GM13976 (cell line): Measurements from ENCODE around the gene EPN1.

ENCODE experiments used
- DNase-seq: peaks from one replicate; pipeline ENCODE4 v3.0.0; 2012; ENCODE audit warnings: low spot score
- in situ Hi-C: fragments of 300-500 bp; cut with MboI; formaldehyde crosslinking; loops from one replicate; pipeline ENCODE4 v1.12.0; 2022; ENCODE audit warnings: low sequenced_read_pairs, mixed read lengths, inconsistent platforms; ENCODE audit not compliant: unreplicated experiment
- TF ChIP-seq, protein P1 (sequence below): IDR thresholded peaks from 2 replicates; pipeline ENCODE4 v1.5.1; 2012; ENCODE audit warnings: borderline replicate concordance, mild to moderate bottlenecking; ENCODE audit not compliant: insufficient read depth; ENCODE audit errors: extremely low read depth, missing control alignments, control extremely low read depth

The EPN1 gene

DNA sequence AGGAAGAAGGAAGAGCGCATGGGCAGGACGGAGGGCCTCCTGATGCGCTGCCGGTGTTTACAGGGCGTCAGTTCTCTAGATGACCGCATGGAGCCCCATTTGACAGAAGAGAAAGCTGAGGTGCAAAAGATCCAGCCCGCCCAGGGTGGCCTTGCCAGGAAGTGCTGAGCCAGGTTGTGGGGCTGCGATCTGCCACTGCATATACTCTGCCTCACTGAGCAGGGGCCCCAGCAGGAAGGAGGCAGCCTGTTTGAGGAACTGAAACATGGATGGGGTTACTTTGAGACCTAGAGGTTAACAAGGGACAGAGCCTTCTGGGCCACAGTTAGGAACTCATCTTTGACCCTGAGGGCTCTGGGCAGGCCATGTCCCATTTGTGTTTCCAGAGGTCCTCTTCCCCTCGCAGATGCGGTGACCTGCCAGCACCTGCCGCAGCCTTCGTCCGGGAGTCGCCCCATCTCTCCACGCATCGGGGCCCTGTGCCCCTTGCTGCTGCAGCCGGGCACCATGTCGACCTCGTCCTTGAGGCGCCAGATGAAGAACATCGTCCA lies 3.2 kb downstream of the EPN1 start:
- peak; percentile 85 for DNase-seq
- in situ Hi-C loops, result no loop called here
- TF ChIP-seq, protein P1, sequence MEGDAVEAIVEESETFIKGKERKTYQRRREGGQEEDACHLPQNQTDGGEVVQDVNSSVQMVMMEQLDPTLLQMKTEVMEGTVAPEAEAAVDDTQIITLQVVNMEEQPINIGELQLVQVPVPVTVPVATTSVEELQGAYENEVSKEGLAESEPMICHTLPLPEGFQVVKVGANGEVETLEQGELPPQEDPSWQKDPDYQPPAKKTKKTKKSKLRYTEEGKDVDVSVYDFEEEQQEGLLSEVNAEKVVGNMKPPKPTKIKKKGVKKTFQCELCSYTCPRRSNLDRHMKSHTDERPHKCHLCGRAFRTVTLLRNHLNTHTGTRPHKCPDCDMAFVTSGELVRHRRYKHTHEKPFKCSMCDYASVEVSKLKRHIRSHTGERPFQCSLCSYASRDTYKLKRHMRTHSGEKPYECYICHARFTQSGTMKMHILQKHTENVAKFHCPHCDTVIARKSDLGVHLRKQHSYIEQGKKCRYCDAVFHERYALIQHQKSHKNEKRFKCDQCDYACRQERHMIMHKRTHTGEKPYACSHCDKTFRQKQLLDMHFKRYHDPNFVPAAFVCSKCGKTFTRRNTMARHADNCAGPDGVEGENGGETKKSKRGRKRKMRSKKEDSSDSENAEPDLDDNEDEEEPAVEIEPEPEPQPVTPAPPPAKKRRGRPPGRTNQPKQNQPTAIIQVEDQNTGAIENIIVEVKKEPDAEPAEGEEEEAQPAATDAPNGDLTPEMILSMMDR, result peak; percentile 28

DNA sequence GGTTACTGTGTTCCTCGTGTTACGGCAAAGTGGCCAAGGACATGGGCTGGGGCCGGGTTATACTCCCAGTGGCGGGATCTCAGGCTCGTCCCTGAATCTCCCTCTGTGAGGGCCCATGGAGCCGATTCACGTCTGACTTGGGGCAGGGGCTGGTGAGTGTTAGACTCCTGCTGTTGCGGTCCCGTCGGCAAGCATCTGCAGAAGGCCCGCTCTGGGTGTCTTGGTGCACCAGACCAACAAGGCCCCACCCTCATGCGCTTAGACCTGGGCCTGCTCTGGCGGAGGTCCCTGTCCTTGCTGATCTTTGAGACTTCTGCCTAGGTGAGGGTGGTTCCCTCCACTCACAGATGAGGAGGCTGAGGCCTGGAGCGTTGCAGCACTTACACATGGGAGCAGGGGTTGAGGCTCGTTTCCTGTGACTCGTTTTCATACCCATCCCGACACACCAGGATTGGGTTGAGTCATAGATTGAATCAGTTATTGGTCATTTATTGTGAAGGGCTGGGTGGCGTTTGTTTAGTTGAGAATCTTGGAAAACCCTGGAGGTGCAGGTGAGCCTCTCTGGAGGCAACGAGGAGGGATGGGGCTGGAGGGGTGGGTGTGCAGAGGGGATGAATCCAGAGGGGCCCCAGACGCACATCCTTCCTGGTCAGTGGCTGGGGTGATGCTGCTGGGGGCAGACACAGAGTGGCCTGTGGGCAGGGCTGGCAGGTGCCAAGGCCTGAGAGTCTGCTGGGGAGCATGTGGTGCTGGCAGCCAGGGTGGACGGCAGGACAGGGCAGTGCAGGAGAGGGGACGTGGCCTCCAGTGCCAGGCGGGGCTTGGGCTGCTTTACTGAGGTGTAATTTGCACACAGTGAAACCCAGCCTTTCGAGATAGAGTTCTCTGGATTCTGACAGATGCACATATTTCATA lies 4.6 kb downstream of the EPN1 start:
- TF ChIP-seq, protein P1, result no peak
- in situ Hi-C loops, result no loop called here
- DNase-seq, result no peak

DNA sequence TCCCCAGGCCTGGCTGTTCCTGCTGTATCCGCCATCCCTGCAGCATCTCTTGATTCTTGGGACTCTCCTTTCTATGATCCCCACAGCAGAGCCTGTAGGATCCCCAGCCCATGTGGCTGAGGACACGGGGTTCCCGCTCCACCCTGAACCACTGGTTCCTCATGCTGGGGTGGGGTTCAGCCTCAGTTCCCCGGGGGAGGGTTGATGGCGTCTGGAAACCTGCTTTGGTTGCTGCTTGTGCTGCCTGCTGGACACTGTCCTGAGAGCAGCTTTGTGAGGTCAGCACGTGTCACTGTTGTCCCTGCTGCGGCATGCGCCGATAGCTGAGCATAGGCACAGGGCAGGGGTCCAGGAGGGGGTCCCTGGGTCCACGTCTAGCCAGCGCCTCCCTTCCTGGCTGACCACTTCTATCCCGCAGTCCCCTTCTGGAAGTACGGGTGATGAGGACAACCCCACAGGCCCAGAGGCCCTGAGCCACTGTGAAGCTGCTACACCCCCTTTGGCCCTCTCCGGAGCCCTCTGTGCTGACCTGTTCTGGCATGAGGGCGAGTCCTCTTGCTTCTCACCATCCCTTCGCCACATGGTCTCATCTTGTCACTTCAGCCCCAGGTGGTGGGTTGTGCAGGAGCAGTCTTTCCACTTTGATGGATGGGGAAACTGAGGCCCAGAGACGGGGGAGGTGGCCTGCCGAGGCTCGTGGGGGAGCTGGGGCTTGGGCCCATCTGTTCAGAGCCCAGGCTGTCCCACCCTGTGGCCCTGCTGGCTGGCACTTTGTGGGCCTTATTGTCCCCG lies 5.5 kb downstream of the EPN1 start:
- TF ChIP-seq, protein P1, result no peak
- in situ Hi-C loops, result no loop called here
- DNase-seq, result no peak

DNA sequence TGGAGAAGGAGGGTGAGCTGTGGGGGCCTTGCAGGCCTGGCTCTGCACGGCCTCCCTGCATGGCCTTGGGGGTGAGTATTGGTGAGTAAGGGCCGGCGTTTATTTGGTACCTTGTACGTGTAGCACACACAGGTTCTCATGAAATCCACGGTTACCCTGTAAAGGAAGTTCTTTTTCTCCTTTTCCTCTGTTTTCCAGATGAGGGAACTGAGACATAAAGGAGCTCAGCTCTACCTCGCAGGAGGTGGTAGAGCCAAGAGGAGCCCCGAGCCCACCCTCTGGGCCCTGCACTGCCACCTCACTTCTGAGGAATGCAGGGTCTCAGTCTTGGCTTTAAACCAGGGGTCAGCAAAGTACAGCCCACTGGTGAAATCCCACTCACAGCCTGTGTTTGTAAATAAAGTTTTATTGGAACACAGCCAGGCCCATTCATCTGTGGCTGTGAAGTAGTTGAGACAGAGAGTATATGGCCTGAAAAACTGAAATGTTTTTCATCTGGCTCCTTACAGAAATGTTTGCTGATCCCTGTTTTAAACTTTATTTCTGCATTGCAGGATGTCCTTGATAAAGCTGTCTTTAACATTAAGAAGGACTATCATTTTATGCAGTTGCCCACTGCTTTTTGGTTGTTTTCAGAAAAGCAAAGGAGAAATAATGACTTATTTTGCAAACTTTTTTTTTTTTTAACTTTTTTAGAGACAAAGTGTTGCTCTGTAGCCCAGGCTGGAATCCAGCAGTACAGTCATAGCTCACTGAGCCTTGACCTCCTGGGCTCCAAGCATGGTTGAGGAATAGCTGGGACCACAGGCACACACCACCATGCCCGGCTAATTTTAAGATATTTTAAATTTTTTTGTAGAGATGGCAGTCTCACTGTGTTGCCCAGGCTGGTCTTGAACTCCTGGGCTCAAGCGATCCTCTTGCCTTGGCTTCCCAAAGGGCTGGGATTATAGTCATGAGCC lies 6.4 kb downstream of the EPN1 start:
- in situ Hi-C loops, result no loop called here
- no peak for DNase-seq
- TF ChIP-seq, protein P1, result no peak

DNA sequence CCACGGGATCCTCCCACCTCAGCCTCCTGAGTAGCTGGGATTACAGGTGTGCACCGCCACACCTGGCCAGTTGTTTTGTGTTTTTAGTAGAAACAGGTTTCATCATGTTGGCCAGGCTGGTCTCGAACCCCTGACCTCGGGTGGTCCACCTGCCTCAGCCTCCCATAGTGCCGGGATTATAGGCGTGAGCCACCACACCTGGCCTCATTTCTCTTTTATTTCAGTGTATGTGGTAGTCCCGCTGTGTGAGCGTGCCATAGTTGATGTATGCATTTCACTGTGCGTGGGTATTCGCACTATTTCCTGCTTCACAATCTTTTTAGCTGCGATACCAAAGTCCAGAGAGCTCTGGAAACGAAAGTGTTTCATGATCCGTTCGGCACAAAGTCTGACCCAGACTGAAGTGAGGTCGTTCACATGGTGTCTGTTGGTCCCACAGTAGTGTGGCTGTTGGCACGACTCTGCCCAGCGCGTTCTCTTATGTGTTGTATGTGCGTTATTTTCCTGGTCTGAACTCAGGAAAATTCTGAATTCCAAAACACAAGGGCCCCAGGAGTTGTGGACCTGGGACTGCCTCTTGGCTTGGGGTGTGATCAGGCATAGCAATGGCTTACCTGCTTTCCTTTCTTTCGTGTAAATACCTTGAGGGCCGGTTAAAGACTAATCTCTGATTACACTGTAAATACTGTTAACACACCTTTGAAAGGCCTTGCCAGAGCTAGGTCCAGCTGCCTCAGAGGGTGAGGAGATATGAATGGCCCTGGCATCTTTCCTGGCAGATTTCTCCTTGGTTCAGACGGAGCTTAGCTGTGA lies 8.6 kb downstream of the EPN1 start:
- TF ChIP-seq, protein P1, result no peak
- in situ Hi-C loops, result no loop called here
- no peak for DNase-seq
